ENCODE measurements around the gene GABPA.

The GABPA gene

GRCh38 chr21:25788677-25789076 is 53.9 kb downstream of the GABPA start:
- H3K4me3 ChIP-seq (replicated peaks in 1 of 2; ENCODE audit: low read depth in 2 of 2, low read length in 2 of 2) = no peak overlapping the region
- no peak for DNase-seq (ENCODE audit: low read depth in 2 of 2)
- no peak for TF ChIP-seq CTCF (IDR thresholded peaks at IDR 0.05; ENCODE audit: low read depth, low read length)

GRCh38 chr21:25790122-25790877 is 55.5 kb downstream of the GABPA start:
- DNase-seq (ENCODE audit: low read depth in 2 of 2) = peak; percentile 52 to 56

GRCh38 chr21:25790878-25791204 is 56.1 kb downstream of the GABPA start:
- no peak for DNase-seq (ENCODE audit: low read depth in 2 of 2)
- no peak overlapping the region for H3K4me3 ChIP-seq (replicated peaks in 1 of 2; ENCODE audit: low read depth in 2 of 2, low read length in 2 of 2)
- TF ChIP-seq CTCF (IDR thresholded peaks at IDR 0.05; ENCODE audit: low read depth, low read length) = no peak

More at GRCh38 chr21:25790122-25790877, 55.5 kb downstream of the GABPA start:
- peak; percentile 36 for TF ChIP-seq CTCF (IDR thresholded peaks at IDR 0.05; ENCODE audit: low read depth, low read length)
- peak overlapping the region; percentile 11 to 33 for H3K4me3 ChIP-seq (replicated peaks in 1 of 2; ENCODE audit: low read depth in 2 of 2, low read length in 2 of 2)

- no peak overlapping the region for H3K4me3 ChIP-seq (replicated peaks in 1 of 2; ENCODE audit: low read depth in 2 of 2, low read length in 2 of 2)
- no peak for TF ChIP-seq CTCF (IDR thresholded peaks at IDR 0.05; ENCODE audit: low read depth, low read length)
- DNase-seq (ENCODE audit: low read depth in 2 of 2) = no peak
These were observed 56.5 kb downstream of the GABPA start for GRCh38 chr21:25791319-25791718.

- peak; percentile 99 for TF ChIP-seq CTCF (IDR thresholded peaks at IDR 0.05; ENCODE audit: low read depth, low read length)
- peak; percentile 91 for DNase-seq (ENCODE audit: low read depth in 2 of 2)
- H3K4me3 ChIP-seq (replicated peaks in 1 of 2; ENCODE audit: low read depth in 2 of 2, low read length in 2 of 2) = no peak overlapping the region
These were observed 66.6 kb downstream of the GABPA start for GRCh38 chr21:25801217-25802014.

- no peak for TF ChIP-seq CTCF (IDR thresholded peaks at IDR 0.05; ENCODE audit: low read depth, low read length)
- DNase-seq (ENCODE audit: low read depth in 2 of 2) = no peak
- H3K4me3 ChIP-seq (replicated peaks in 1 of 2; ENCODE audit: low read depth in 2 of 2, low read length in 2 of 2) = no peak overlapping the region
These were observed 71.3 kb downstream of the GABPA start for GRCh38 chr21:25806060-25806459.

All from cardiac fibroblast (primary cell).